Cardiac septum (tissue), 1 donor: Measurements from ENCODE around the gene ATP5ME. TPM values are rescaled to one million over a fixed set of nuclear protein-coding genes. Genes with fewer than 3 reads are reported as not detected.

ENCODE experiments used
- DNase-seq: peaks from one replicate; pipeline ENCODE4 v3.0.0-alpha.2; 2020; ENCODE audit warnings: low spot score
- intact Hi-C: fragments of 100-400 bp; cut with DNase I; formaldehyde crosslinking; loops from one replicate; pipeline ENCODE4 v1.14.0; 2022
- total RNA-seq: library from RNA; stranded (reverse); fragmentation: NEBNext Ultra II Directional; extraction: Animal tissue kit (Norgen Biotek cat#: 25700); gene quantifications from one replicate; pipeline ENCODE4 v1.2.1, GENCODE V29; 2021
- donor health status: DM: no; HTN: no; CAD: no.

Gene ATP5ME
- total RNA-seq, 1 donor from 2014 or later = 734 TPM

DNA sequence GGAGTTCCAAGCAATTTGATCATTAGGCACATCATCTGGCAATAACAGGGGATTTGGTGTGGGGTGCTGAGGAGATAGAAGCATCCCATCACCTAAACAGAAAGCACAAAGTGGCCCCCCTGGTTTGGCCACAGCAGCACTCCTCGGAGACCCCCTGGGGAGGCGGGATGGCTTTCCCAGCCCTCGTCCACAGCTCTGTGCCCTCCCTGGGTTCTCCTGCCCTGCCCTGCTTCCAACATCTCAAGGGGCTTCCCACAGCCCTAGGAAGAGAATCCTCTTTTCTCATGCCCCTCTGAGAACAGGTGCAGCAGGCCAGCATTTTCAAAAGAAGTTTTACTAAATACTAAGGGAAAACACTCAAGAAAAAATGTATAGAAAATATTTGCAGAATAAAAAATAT lies 12.8 kb downstream of the ATP5ME start:
- intact Hi-C loops = no loop called here

DNA sequence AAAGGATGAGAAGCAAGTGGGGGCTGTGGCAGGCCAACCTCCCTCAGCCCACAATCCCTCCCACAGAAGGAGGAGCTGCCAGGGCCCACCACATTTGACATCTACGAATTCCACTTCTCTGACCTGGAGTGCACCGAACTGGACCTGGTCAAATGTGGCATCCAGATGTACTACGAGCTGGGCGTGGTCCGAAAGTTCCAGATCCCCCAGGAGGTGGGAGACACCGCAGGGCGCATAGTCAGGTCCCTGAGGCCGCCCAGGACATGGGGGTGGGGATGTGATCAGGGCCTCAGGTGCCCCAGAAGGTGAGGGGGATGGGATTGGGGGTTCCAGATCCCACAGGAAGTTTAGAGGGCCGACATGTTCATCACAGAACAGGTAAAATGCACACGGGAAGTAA lies 13.7 kb downstream of the ATP5ME start:
- no peak for DNase-seq
- intact Hi-C loops = no loop called here

More for the DNA sequence above, 12.8 kb downstream of the ATP5ME start:
- no peak for DNase-seq

DNA sequence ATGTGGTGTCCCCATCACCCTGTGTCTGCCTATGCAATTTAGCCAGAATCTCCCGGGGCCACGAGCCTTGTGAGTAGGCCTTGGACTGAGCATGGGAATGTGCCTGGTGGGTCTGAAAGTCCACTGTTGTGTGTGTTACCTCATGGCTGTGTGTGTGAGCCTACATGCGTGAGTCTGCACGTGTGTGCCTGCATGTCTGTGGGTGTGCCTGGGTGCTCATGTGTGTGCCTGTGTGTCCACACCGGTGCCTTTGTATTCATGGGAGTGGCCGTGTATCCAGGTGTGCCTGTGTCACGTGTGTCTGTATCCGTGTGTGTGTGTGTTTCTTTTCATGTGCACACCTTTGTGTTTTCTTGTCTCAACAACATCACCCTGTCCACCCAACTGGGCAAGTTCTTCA lies 14.2 kb downstream of the ATP5ME start:
- intact Hi-C loops = no loop called here
- no peak for DNase-seq

- intact Hi-C loops = no loop called here
- no peak for DNase-seq
Observed at GRCh38 chr4:658681-659667, 15.1 kb downstream of the ATP5ME start.

- DNase-seq = no peak
- intact Hi-C loops = no loop called here
Observed at GRCh38 chr4:657834-658667, 16.0 kb downstream of the ATP5ME start.

DNA sequence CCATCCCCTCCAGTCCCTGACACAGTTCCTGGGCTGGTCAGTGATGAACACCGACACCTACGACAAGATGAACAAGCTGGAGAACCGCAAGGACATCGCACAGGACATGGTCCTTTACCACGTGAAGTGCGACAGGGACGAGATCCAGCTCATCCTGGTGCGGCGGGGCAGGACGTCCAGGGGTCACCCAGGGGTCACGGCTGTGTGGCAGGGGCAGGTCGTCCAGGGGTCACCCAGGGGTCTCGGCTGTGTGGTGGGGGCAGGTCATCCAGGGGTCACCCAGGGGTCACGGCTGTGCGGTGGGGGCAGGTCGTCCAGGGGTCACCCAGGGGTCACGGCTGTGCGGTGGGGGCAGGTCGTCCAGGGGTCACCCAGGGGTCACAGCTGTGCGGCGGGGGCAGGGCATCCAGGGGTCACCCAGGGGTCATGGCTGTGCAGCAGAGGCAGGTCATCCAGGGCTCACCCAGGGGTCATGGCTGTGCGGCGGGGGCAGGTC lies 16.7 kb downstream of the ATP5ME start:
- intact Hi-C loops = no loop called here
- DNase-seq = no peak

- DNase-seq = no peak
- intact Hi-C loops = no loop called here
Observed at GRCh38 chr4:656436-657337, 17.4 kb downstream of the ATP5ME start.

DNA sequence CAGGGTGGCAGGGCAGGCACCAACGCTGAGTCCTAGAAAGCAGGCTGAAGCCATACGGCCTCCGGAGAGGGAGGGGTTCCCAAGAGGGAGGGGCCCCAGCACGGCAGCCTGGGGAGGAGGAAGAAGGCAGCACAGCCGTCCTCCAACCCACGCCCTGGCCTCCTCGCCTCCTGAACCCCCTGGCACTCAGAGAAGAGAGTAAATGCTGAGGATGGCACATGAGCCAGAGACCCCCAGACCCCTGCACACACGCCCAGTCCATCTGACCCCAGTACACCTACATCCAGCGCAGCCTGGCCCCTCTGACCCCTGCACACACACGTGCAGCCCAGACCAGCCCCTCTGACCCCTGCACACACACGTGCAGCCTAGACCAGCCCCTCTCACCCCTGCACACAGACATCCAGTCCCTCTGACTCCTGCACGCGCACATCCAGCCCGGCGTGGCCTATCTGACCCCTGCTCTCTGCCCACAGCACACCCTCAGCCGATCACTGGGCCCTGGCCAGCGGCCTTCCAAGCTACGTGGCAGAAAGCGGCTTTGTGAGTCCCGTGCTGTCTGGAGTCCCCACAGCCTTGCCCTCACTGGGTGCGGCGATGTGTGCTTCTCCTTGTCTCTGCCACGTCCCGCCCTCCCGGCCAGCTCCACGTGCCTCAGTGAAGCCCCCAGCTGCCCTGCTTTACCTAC lies 18.5 kb downstream of the ATP5ME start:
- DNase-seq = no peak
- intact Hi-C loops = no loop called here

DNA sequence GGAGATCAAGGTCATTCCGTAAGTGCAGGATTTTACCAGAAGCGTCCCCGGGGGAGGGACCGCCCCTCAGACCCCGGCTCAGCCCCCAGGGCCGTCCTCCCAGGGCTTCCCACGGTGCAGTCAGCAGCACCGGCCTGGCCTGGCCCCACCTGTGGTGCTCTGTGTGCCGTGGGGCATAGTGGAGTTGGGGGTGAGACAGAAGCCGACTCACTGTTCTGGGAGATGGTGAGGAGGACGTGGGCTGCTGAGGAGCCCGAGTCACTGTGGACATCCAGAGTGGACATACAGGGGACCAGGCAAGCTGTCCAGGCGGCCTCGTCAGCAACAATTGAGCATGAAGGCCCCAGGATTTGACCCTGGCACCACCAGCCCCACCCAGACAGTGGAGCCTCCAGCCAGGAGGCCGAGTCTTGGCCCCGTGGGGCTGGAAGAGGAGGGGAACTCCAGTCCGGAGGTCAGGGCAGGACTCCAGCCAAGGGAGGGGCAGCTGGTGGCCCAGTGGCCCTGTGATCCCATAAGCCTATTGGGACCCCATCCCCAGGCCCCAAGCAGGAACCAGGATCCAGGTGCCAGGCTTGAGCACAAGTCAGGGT lies 19.1 kb downstream of the ATP5ME start:
- intact Hi-C loops = no loop called here
- no peak for DNase-seq

DNA sequence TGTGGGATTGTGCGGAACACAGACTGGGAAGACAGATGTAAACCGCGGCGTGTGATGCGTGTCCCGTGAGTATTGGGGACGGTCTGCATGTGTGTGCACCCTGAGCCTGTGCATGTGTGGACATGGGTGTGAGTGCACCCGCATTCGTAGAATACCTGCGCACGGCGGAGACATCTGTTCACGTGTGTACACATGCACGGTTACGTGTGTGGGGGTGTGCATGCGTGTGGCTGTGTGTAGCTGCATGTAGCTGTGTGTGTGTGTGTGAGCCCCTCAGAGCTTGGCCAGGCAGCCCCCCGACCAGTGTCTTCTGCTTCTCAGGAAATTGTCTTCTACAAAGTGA lies 19.6 kb downstream of the ATP5ME start:
- intact Hi-C loops = no loop called here
- no peak for DNase-seq

- DNase-seq = no peak
- intact Hi-C loops = no loop called here
Observed at GRCh38 chr4:653831-654502, 20.1 kb downstream of the ATP5ME start.

- intact Hi-C loops = no loop called here
- DNase-seq = no peak
Observed at GRCh38 chr4:653080-653821, 20.8 kb downstream of the ATP5ME start.

DNA sequence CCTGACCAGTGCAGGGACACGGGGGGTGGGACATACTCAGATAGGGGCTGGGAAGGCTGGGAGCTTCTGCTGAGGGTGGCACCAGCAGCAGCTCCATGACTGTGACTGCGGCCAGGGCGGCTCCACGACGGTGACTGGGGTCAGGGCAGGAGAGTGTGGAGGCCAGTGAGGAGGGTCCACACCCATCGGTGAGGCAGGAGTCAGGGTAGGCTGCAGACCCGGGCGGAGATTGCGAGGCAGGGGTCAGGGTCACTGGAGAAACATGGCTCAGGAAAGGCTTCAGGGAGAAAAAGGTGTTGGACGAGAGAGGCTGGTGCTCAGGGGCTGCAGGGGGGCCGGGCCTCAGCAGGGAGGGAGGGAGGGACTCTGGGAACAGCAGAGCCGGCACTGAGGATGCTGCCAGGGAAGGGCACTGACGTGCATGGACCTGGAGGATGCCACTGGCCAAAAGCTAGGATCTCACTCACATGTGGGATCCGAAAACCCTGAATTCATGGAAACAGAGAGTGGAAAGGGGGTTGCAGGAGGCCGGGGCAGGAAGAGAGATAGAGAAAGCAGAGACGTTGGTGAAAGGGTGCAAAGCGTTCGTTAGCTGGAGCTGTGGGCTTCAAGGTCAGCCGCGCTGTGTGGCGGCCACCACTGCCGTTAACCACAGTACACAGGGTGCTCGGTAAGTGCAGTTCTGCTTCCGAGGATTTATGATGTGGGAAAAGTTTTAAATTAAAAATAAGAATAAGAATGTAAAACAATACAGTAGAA lies 22.0 kb downstream of the ATP5ME start:
- intact Hi-C loops = no loop called here

DNA sequence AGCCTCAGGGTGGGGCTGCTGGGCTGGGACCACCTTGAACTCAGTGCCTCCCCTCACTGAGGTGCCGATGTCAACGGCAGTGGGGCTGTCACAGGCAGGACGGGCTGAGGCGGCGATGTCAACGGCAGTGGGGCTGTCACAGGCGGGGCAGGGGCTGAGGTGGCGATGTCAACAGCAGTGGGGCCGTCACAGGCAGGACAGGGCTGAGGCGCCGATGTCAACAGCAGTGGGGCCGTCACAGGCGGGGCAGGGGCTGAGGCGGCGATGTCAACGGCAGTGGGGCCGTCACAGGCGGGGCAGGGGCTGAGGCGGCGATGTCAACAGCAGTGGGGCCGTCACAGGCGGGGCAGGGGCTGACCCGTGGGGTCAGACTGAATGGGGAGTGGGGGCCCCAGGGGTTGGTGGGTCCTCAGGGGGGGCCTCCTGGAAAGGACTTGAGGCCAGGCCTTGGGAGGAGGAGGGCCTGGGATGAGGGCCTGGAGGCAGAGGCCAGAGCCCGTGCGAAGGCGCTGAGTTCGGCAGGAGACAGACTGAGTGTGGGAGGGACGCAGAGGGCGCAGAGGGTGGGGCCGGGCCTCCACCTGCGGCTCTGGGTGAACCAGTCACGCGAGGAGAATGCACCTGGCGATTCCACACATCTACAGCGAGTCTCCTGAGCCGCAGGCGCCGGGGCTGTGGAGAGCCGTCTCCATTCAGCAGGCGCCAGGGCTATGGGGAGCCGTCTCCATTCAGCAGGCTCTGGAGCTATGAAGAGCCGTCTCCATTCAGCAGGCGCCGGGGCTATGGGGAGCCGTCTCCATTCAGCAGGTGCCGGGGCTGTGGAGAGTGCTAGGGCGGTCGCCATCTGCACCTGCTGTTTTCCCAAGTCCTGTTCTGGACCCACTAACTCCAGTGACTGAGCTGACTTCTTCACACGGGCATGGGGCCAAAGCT lies 22.9 kb downstream of the ATP5ME start:
- intact Hi-C loops = no loop called here
- DNase-seq = no peak

More for the DNA sequence above, 22.0 kb downstream of the ATP5ME start:
- no peak for DNase-seq

GRCh38 chr4:650461-650860 lies 23.6 kb downstream of the ATP5ME start:
- DNase-seq = no peak
- intact Hi-C loops = no loop called here
